CD14-positive monocyte (primary cell): ENCODE measurements around the gene SPAG17. TPM values are rescaled to one million over a fixed set of nuclear protein-coding genes. Genes with fewer than 3 reads are reported as not detected.
A peak's percentile ranks its signal among the peaks of the same experiment; 100 is the strongest.

Source experiments
- DNase-seq, 3 donors: peaks; one replicate each; pipeline ENCODE4 v3.0.0-alpha.2; 2011 to 2022
- H2AFZ ChIP-seq: 2 replicates; pipeline ENCODE4 v1.6.0; 2012; ENCODE audit warnings: mild to moderate bottlenecking, low read depth, low read length, inconsistent platforms; ENCODE audit not compliant: insufficient read depth, poor library complexity, severe bottlenecking
- H3K27ac ChIP-seq, 2 donors: 1 replicate in 1 of 2; 2 replicates in 1 of 2; pipeline ENCODE4 v1.5.1; 2012 to 2013; ENCODE audit warnings: low read length in 2 of 2, control low read depth in 1 of 2, inconsistent platforms in 1 of 2, low read depth in 1 of 2, mild to moderate bottlenecking in 1 of 2
- H3K27me3 ChIP-seq, 2 donors: one replicate each; pipeline versions ENCODE4 v1.6.0 to v1.6.1; 2011 to 2013; ENCODE audit warnings: low read length in 2 of 2; ENCODE audit not compliant: control insufficient read depth in 2 of 2, insufficient read depth in 2 of 2
- H3K36me3 ChIP-seq, 2 donors: replicated peaks in 1 of 2; 1 replicate in 1 of 2; 2 replicates in 1 of 2; pipeline versions ENCODE4 v1.5.1 to v1.6.1; 2012 to 2013; ENCODE audit warnings: low read length in 2 of 2, control low read depth in 1 of 2, inconsistent platforms in 1 of 2, mild to moderate bottlenecking in 1 of 2; ENCODE audit not compliant: insufficient read depth in 2 of 2, control insufficient read depth in 1 of 2
- H3K4me1 ChIP-seq, 2 donors: 1 replicate in 1 of 2; 2 replicates in 1 of 2; pipeline versions ENCODE4 v1.5.1 to v1.6.1; 2012 to 2013; ENCODE audit warnings: low read length in 2 of 2, control low read depth in 1 of 2, inconsistent platforms in 1 of 2, mild to moderate bottlenecking in 1 of 2, moderate library complexity in 1 of 2; ENCODE audit not compliant: insufficient read depth in 2 of 2, control insufficient read depth in 1 of 2
- H3K4me2 ChIP-seq: replicated peaks from 2 replicates; pipeline ENCODE3; 2012; ENCODE audit warnings: low read length, moderate library complexity, mild to moderate bottlenecking; ENCODE audit not compliant: poor library complexity, severe bottlenecking; ENCODE audit errors: extremely low read depth
- H3K4me3 ChIP-seq, 3 experiments: fragments of 200-600 bp in 1 of 3; sonication (generic) in 1 of 3; replicated peaks in 1 of 3; 1 replicate in 2 of 3; 2 replicates in 1 of 3; pipeline ENCODE4 v1.5.1; 2011 to 2013; ENCODE audit warnings: low read length in 3 of 3, mild to moderate bottlenecking in 3 of 3, control low read depth in 2 of 3, low read depth in 2 of 3, inconsistent platforms in 1 of 3, moderate library complexity in 1 of 3
- H3K79me2 ChIP-seq: 2 replicates; pipeline ENCODE4 v1.6.0; 2012; ENCODE audit warnings: mild to moderate bottlenecking, control low read depth, inconsistent platforms, low read length, moderate library complexity; ENCODE audit not compliant: insufficient read depth
- H3K9ac ChIP-seq: 2 replicates; pipeline ENCODE4 v1.6.0; 2017; ENCODE audit warnings: low read length, mild to moderate bottlenecking; ENCODE audit not compliant: insufficient read depth, poor library complexity, severe bottlenecking
- H3K9me3 ChIP-seq, 2 donors: replicated peaks in 1 of 2; 1 replicate in 1 of 2; 2 replicates in 1 of 2; pipeline versions ENCODE4 v1.5.1 to v1.6.1; 2012 to 2013; ENCODE audit warnings: low read length in 2 of 2, control low read depth in 1 of 2; ENCODE audit not compliant: control insufficient read depth in 1 of 2, insufficient read depth in 1 of 2
- H4K20me1 ChIP-seq: 2 replicates; pipeline ENCODE4 v1.6.0; 2012; ENCODE audit warnings: mild to moderate bottlenecking, low read length, control low read depth, moderate library complexity; ENCODE audit not compliant: insufficient read depth
- H3K27ac Mint-ChIP-seq, 7 donors: one replicate each; pipeline ENCODE4 v1.8.0; 2020; ENCODE audit warnings: mild to moderate bottlenecking in 7 of 7, mixed read lengths in 7 of 7, moderate library complexity in 6 of 7, inconsistent platforms in 2 of 7
- H3K27me3 Mint-ChIP-seq, 3 donors: one replicate each; pipeline ENCODE4 v1.8.0; 2021 to 2022; ENCODE audit warnings: low read depth in 3 of 3, mild to moderate bottlenecking in 3 of 3, mixed read lengths in 3 of 3, moderate library complexity in 3 of 3, inconsistent platforms in 1 of 3
- H3K36me3 Mint-ChIP-seq, 2 donors: one replicate each; pipeline ENCODE4 v1.8.0; 2020; ENCODE audit warnings: mixed read lengths in 2 of 2, inconsistent platforms in 1 of 2, mild to moderate bottlenecking in 1 of 2
- H3K4me1 Mint-ChIP-seq: one replicate; pipeline ENCODE4 v1.8.0; 2020; ENCODE audit warnings: mild to moderate bottlenecking, mixed read lengths
- H3K4me3 Mint-ChIP-seq, 2 donors: one replicate each; pipeline ENCODE4 v1.8.0; 2020; ENCODE audit warnings: mild to moderate bottlenecking in 2 of 2, mixed read lengths in 2 of 2, moderate library complexity in 1 of 2
- H3K9me3 Mint-ChIP-seq, 7 donors: one replicate each; pipeline ENCODE4 v1.8.0; 2020 to 2022; ENCODE audit warnings: mixed read lengths in 7 of 7, mild to moderate bottlenecking in 6 of 7, moderate library complexity in 6 of 7, inconsistent platforms in 2 of 7
- CTCF ChIP-seq: fragments of 200-600 bp; IDR thresholded peaks from one replicate; pipeline ENCODE4 v1.8.0; 2022; ENCODE audit warnings: antibody characterized with exemption, mild to moderate bottlenecking
- WGBS: methylation state at CpG from one replicate; pipeline ENCODE4 v1.1.5; 2013; ENCODE audit warnings: missing lambda C conversion rate; ENCODE audit not compliant: insufficient coverage; 5-methylcytosine and 5-hydroxymethylcytosine counted together
- intact Hi-C, 2 donors: fragments of 100-400 bp; cut with micrococcal nuclease; formaldehyde crosslinking; loops; one replicate each; pipeline versions ENCODE4 v1.15.0 to v1.15.1; 2023
- polyA plus RNA-seq, 3 donors: library from polyadenylated mRNA; depleted of rRNA in 1 of 3; unstranded in 2 of 3; stranded (reverse) in 1 of 3; fragments of 300-500 nt in 2 of 3; fragments of >200 nt in 1 of 3; fragmentation: Illumina TruSeq in 2 of 3; gene quantifications; 1 replicate in 2 of 3; 2 replicates in 1 of 3; pipeline ENCODE4 v1.2.3, GENCODE V29; 2012 to 2021

The SPAG17 gene
- polyA plus RNA-seq, 3 donors = 0.26 to 0.87 (median 0.68) TPM

DNA sequence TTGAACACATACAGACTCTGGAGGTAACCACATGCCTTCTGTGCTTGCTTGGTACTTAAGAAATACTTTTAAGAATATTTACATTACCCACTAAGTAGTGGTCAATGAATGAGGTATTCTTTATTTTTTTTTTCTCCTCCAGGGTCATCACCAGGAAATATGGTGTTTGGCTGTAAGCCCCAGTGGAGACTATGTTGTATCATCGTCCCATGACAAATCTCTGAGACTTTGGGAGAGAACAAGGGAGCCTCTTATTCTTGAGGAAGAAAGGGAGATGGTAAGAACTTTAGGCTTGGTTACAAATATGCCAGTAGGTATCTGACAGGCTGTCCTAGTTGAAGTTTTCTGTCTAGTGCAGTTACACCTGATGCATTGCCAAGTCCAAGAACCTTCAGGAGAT lies 232.6 kb downstream of the SPAG17 start:
- Histone ChIP-seq H3K27me3 (no peaks in the 10 kb centered on the region), H3K9me3 (no peaks in the 10 kb centered on the region), H2AFZ (no peak overlapping the region), H3K4me3 (no peak overlapping the region), H3K27ac (no peak overlapping the region), H4K20me1 (no peaks in the 10 kb centered on the region), H3K36me3 (peaks cover 93 to 99% of the 10 kb centered on the region in 2 donors), H3K4me1 (no peaks in the 10 kb centered on the region), H3K9ac (no peak overlapping the region), H3K79me2 (no peaks in the 10 kb centered on the region), H3K4me2 (no peak overlapping the region)
- DNase-seq = no peak
- no peaks in the 10 kb centered on the region for H3K27me3 Mint-ChIP-seq
- H3K36me3 Mint-ChIP-seq = peaks cover 87 to 89% of the 10 kb centered on the region in 2 donors
- no peaks in the 10 kb centered on the region for H3K4me1 Mint-ChIP-seq
- 100% methylated on average over 1 of the region's 1 CpG for WGBS
- H3K27ac Mint-ChIP-seq = peak overlapping the region in 1 of 7 donors; percentile 16
- no peak for TF ChIP-seq CTCF
- H3K4me3 Mint-ChIP-seq = no peak overlapping the region
- no peaks in the 10 kb centered on the region for H3K9me3 Mint-ChIP-seq
- intact Hi-C loops = no loop called here

- H3K4me3 Mint-ChIP-seq = no peak overlapping the region
- peaks cover 81 to 90% of the 10 kb centered on the region in 2 donors for H3K36me3 Mint-ChIP-seq
These were observed 242.7 kb downstream of the SPAG17 start for GRCh38 chr1:117942293-117942692.

More at GRCh38 chr1:117942293-117942692, 242.7 kb downstream of the SPAG17 start:
- Histone ChIP-seq H3K27me3 (no peaks in the 10 kb centered on the region), H3K4me3 (no peak overlapping the region), H3K4me2 (no peak overlapping the region), H3K36me3 (peaks cover 96 to 99% of the 10 kb centered on the region in 2 donors), H3K79me2 (no peaks in the 10 kb centered on the region), H3K4me1 (no peaks in the 10 kb centered on the region), H3K9me3 (no peaks in the 10 kb centered on the region), H2AFZ (no peak overlapping the region), H4K20me1 (no peaks in the 10 kb centered on the region), H3K9ac (no peak overlapping the region), H3K27ac (no peak overlapping the region)
- no peaks in the 10 kb centered on the region for H3K27me3 Mint-ChIP-seq
- H3K9me3 Mint-ChIP-seq = no peaks in the 10 kb centered on the region
- TF ChIP-seq CTCF = no peak
- DNase-seq = no peak
- WGBS = no CpG with 5 or more reads among the region's 2 CpGs
- intact Hi-C loops = no loop called here
- H3K4me1 Mint-ChIP-seq = no peaks in the 10 kb centered on the region
- H3K27ac Mint-ChIP-seq = no peak overlapping the region
